ENCODE results near the gene SMARCC1. TPM values are rescaled to one million over a fixed set of nuclear protein-coding genes. Genes with fewer than 3 reads are reported as not detected.

Gene SMARCC1
- total and polyA plus RNA-seq, 7 donors = 10.7 to 54.3 (median 31.9) TPM

GRCh38 chr3:47553407-47553806 is 228.3 kb downstream of the SMARCC1 start:
- Histone ChIP-seq H3K36me3 (ENCODE audit: insufficient read depth in 1 of 2, low read depth in 1 of 2) (no peaks in the 10 kb centered on the region), H3K9me3 (no peaks in the 10 kb centered on the region), H3K27me3 (ENCODE audit: insufficient read depth in 3 of 3, low read length in 2 of 3) (no peaks in the 10 kb centered on the region), H3K27ac (no peak overlapping the region), H3K4me1 (no peaks in the 10 kb centered on the region), H3K4me3 (no peak overlapping the region)
- WGBS, 3 donors = 78 to 83% (median 81%) methylated on average over 7 of the region's 7 CpGs
- no peak for ATAC-seq
- no peak for TF ChIP-seq CTCF (IDR thresholded peaks at IDR 0.05)
- intact Hi-C loops (cut with DNase I) = no loop called here
- no peak for DNase-seq

GRCh38 chr3:47542471-47543173 is 239.1 kb downstream of the SMARCC1 start:
- Histone ChIP-seq H3K27me3 (ENCODE audit: insufficient read depth in 3 of 3, low read length in 2 of 3) (no peaks in the 10 kb centered on the region), H3K27ac (no peak overlapping the region), H3K4me1 (peaks cover 8% of the 10 kb centered on the region), H3K9me3 (no peaks in the 10 kb centered on the region), H3K4me3 (no peak overlapping the region), H3K36me3 (ENCODE audit: insufficient read depth in 1 of 2, low read depth in 1 of 2) (no peaks in the 10 kb centered on the region)
- WGBS, 3 donors = 18 to 34% (median 21%) methylated on average over 18 to 21 of the region's 21 CpGs
- TF ChIP-seq CTCF (IDR thresholded peaks at IDR 0.05) = no peak
- ATAC-seq (peak; percentile 62 to 92 (median 80)), DNase-seq (peak; percentile 41 to 65)
- intact Hi-C loops (cut with DNase I) = no loop called here

GRCh38 chr3:47541583-47542108 is 240.0 kb downstream of the SMARCC1 start:
- Histone ChIP-seq H3K4me1 (peaks cover 8% of the 10 kb centered on the region), H3K27me3 (ENCODE audit: insufficient read depth in 3 of 3, low read length in 2 of 3) (no peaks in the 10 kb centered on the region), H3K4me3 (no peak overlapping the region), H3K36me3 (ENCODE audit: insufficient read depth in 1 of 2, low read depth in 1 of 2) (no peaks in the 10 kb centered on the region), H3K9me3 (no peaks in the 10 kb centered on the region), H3K27ac (no peak overlapping the region)
- intact Hi-C loops (cut with DNase I) = no loop called here
- ATAC-seq (no peak), DNase-seq (no peak)
- 57 to 64% (median 62%) methylated on average over 6 of the region's 6 CpGs for WGBS, 3 donors
- no peak for TF ChIP-seq CTCF (IDR thresholded peaks at IDR 0.05)

DNA sequence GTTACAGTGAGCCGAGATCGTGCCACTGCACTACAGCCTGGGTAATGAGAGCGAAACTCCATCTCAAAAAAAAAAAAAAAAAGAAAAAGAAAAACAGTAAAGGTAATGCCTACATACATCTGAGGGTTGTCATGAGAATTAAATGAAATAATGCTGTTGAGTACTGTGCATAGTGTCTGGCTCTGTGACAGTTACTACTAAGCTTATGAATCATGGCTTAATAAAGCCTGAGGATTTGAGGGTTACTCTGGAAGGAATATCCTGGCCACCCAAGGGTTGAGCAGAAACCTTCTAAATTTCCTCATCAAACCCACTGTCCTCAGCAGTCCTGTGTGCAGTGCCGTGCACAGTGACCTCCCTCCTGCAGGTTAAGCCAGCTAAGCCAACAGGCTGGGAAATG is 241.4 kb downstream of the SMARCC1 start:
- Histone ChIP-seq H3K9me3 (no peaks in the 10 kb centered on the region), H3K4me1 (peaks cover 8% of the 10 kb centered on the region), H3K27me3 (ENCODE audit: insufficient read depth in 3 of 3, low read length in 2 of 3) (no peaks in the 10 kb centered on the region), H3K36me3 (ENCODE audit: insufficient read depth in 1 of 2, low read depth in 1 of 2) (no peaks in the 10 kb centered on the region), H3K4me3 (no peak overlapping the region), H3K27ac (no peak overlapping the region)
- DNase-seq (no peak), ATAC-seq (no peak)
- no peak for TF ChIP-seq CTCF (IDR thresholded peaks at IDR 0.05)
- intact Hi-C loops (cut with DNase I) = no loop called here
- 93 to 96% (median 93%) methylated on average over 4 of the region's 4 CpGs for WGBS, 3 donors

DNA sequence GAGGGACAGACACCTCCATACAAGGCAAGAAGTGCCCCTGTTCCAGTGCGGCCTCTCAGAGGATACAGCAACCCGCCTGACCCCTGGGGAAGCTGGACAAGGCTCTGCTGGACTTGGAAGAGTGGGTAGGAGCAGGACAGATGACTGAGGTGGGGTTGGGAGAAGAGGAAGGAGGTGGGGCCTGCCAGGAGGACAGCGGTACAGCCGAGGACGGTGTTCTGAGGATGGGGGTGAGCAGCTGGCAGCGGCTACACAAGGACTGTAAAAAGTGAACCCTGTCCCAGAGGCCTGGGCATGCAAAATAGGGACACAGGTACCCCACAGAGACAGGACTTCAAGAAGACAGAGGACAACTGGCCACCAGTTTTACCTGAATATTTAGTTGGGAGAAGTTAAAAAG is 244.7 kb downstream of the SMARCC1 start:
- Histone ChIP-seq H3K36me3 (ENCODE audit: insufficient read depth in 1 of 2, low read depth in 1 of 2) (no peaks in the 10 kb centered on the region), H3K4me3 (no peak overlapping the region), H3K27me3 (ENCODE audit: insufficient read depth in 3 of 3, low read length in 2 of 3) (no peaks in the 10 kb centered on the region), H3K9me3 (no peaks in the 10 kb centered on the region), H3K4me1 (no peaks in the 10 kb centered on the region), H3K27ac (no peak overlapping the region)
- DNase-seq (no peak), ATAC-seq (no peak)
- 76 to 88% (median 85%) methylated on average over 6 of the region's 6 CpGs for WGBS, 3 donors
- intact Hi-C loops (cut with DNase I) = no loop called here
- no peak for TF ChIP-seq CTCF (IDR thresholded peaks at IDR 0.05)
